Naive B cell (primary cell): ENCODE measurements around the gene LILRB2. TPM values are rescaled to one million over a fixed set of nuclear protein-coding genes. Genes with fewer than 3 reads are reported as not detected.
"Not testable (repeated sequence)": the region's sequence is repeated elsewhere in the genome, so short reads cannot be mapped to it uniquely, and the experiment has no call there.

Experiments
- ATAC-seq, 2 donors: fragments of 150-1000 bp; cut with Tn5 transposase; 2 replicates each; pipeline ENCODE4 v1.10.0; 2021; ENCODE audit warnings: low read depth in 2 of 2, mild to moderate bottlenecking in 2 of 2, moderate library complexity in 2 of 2
- DNase-seq: peaks from one replicate; pipeline ENCODE4 v3.0.0; 2022
- H3K27ac Mint-ChIP-seq, 6 donors: one replicate each; pipeline ENCODE4 v1.8.0; 2020 to 2022; ENCODE audit warnings: mild to moderate bottlenecking in 6 of 6, mixed read lengths in 6 of 6, moderate library complexity in 5 of 6, inconsistent platforms in 2 of 6
- H3K27me3 Mint-ChIP-seq, 3 donors: one replicate each; pipeline ENCODE4 v1.8.0; 2021 to 2022; ENCODE audit warnings: mixed read lengths in 3 of 3, mild to moderate bottlenecking in 1 of 3
- H3K36me3 Mint-ChIP-seq, 2 donors: one replicate each; pipeline ENCODE4 v1.8.0; 2020 to 2022; ENCODE audit warnings: mixed read lengths in 2 of 2, inconsistent platforms in 1 of 2, mild to moderate bottlenecking in 1 of 2
- H3K4me1 Mint-ChIP-seq, 3 donors: one replicate each; pipeline ENCODE4 v1.8.0; 2020 to 2022; ENCODE audit warnings: mixed read lengths in 3 of 3, inconsistent platforms in 1 of 3, mild to moderate bottlenecking in 1 of 3, moderate library complexity in 1 of 3
- H3K4me3 Mint-ChIP-seq, 8 donors: one replicate each; pipeline ENCODE4 v1.8.0; 2020 to 2022; ENCODE audit warnings: mild to moderate bottlenecking in 8 of 8, mixed read lengths in 8 of 8, moderate library complexity in 8 of 8, inconsistent platforms in 2 of 8
- H3K9me3 Mint-ChIP-seq, 7 donors: one replicate each; pipeline ENCODE4 v1.8.0; 2020 to 2022; ENCODE audit warnings: mixed read lengths in 7 of 7, mild to moderate bottlenecking in 5 of 7, inconsistent platforms in 2 of 7, moderate library complexity in 1 of 7
- polyA plus RNA-seq, 6 donors: library from polyadenylated mRNA; unstranded; fragments of 300-500 nt; fragmentation: Illumina TruSeq; gene quantifications; one replicate each; pipeline ENCODE4 v1.2.3, GENCODE V29; 2021; ENCODE audit warnings: low read depth in 6 of 6

Gene LILRB2
- polyA plus RNA-seq, 6 donors from 2014 or later: 0.36 to 1.6 (median 0.76) TPM; not detected in 1

DNA sequence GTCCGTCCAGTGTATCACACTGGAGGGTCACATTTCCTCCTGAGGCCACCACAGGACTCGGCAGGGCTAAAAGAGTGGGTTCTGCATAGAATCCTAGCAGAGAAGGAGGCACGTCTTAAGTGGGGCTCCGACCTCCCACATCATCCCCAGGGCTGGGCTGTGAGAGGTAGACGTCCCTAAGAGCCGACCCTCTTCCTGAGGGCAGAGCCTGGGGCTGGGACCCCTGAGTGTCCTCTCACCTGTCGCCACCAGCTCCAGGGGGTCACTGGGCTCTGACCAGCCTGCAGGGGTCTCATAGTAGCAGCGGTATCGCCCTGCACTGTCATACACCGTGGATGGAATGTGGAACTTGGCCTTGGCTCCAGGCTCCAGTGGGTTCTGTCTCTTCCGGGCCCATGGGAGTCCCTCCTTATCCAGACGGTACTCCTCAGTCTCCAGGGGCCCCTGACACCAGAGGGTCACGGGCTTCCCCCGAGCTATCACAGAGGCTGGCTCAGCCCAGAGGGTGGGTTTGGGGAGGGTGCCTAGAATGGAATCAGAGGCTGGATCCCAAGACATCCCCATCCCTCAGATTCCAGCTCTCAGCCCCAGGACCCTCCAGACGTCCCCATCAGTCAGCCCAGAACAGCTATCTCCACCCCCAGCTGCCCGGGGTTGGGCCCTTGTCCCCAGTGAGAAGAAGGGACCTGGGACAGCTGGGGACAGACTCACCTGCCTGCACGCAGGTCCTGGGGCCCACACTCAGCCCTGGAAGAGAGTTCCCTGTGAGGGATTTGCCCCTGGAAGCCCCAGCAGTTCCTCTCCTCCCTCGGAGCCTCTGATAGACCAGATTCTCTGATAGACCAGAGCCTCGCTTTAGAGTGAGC is 24.4 kb downstream of the LILRB2 start:
- H3K9me3 Mint-ChIP-seq: no peaks in the 10 kb centered on the region
- H3K27me3 Mint-ChIP-seq: peaks cover 30 to 59% (median 50%) of the 10 kb centered on the region in 3 donors
- H3K36me3 Mint-ChIP-seq: no peaks in the 10 kb centered on the region
- no peaks in the 10 kb centered on the region for H3K4me1 Mint-ChIP-seq
- no peak overlapping the region for H3K27ac Mint-ChIP-seq
- H3K4me3 Mint-ChIP-seq: no peak overlapping the region
- ATAC-seq (no peak), DNase-seq (no peak)

DNA sequence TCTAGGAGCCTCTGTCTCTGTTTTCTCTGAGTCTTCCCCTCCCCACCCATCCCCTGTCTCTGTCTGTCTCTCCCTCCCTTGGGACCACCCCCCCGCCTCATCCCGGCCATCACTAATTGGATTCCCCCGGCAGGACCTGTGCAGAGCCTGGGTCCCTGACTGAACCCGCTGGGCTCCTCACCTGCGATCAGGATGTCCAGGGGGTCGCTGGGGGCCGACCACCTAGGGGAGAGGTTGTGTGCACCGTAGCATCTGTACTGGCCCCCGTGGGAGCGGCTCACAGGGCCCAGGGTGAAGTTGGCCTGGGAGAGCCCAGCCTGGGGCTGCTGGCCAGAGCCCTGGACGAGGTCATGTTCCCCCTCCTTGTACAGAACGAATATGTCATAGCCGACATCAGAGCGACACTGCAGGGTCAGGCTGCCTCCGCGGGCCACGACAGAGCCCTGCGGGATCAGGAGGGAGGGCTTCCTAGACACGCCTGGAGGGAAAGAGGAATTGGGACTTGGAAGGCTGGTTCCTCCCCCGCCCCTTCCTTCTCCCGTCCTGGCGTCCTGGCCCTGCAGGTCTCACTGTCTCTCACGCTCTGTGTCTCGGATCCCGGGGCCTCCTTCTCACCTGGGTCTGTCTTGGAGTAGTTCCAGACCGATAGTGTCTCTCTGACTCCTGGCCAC is 25.7 kb downstream of the LILRB2 start:
- Mint-ChIP-seq H3K4me1 (no peaks in the 10 kb centered on the region), H3K4me3 (no peak overlapping the region), H3K27me3 (peaks cover 27 to 58% (median 53%) of the 10 kb centered on the region in 3 donors), H3K9me3 (no peaks in the 10 kb centered on the region), H3K36me3 (no peaks in the 10 kb centered on the region), H3K27ac (peak overlapping the region in 2 of 6 donors; percentile 25 to 65)
- DNase-seq (no peak), ATAC-seq (no peak)

DNA sequence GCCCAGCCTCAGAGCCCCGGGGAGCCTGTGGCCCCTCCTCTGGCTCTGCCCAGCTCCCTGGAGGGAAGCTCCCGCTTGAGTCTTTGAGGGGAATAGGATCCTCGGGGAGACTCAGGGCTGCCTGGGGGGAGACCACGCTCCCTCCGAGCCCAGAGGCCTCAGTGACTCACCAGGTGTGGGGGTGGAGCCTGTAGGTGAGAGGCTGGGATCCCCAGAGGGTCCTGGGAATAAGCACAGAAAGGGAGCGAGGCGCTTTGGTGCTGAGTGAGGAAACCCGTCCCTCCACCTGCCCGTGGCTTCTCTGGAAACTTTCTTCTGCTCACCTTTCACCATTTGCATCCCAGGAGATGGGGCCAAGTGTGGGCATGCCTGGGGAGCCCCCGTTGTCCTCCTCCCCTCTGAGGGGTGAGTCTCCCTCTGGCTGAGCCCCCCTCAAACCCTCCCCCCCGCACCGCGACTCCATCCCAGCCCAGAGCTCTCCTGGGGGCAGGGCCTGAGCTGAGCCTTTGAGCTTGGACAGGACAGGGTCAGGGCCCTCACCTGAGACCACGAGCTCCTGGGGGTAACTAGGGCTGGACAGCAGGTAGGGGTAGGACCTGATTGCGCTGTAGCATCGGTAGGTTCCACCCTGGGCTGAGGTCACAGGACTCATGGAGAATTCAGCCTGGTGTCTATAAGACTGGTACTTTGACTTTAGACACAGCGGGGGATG is 26.6 kb downstream of the LILRB2 start:
- H3K4me1 Mint-ChIP-seq: no peaks in the 10 kb centered on the region
- ATAC-seq (no peak), DNase-seq (no peak)
- no peak overlapping the region for H3K4me3 Mint-ChIP-seq
- peaks cover 25 to 55% (median 54%) of the 10 kb centered on the region in 3 donors for H3K27me3 Mint-ChIP-seq
- H3K36me3 Mint-ChIP-seq: no peaks in the 10 kb centered on the region
- no peak overlapping the region for H3K27ac Mint-ChIP-seq
- no peaks in the 10 kb centered on the region for H3K9me3 Mint-ChIP-seq

DNA sequence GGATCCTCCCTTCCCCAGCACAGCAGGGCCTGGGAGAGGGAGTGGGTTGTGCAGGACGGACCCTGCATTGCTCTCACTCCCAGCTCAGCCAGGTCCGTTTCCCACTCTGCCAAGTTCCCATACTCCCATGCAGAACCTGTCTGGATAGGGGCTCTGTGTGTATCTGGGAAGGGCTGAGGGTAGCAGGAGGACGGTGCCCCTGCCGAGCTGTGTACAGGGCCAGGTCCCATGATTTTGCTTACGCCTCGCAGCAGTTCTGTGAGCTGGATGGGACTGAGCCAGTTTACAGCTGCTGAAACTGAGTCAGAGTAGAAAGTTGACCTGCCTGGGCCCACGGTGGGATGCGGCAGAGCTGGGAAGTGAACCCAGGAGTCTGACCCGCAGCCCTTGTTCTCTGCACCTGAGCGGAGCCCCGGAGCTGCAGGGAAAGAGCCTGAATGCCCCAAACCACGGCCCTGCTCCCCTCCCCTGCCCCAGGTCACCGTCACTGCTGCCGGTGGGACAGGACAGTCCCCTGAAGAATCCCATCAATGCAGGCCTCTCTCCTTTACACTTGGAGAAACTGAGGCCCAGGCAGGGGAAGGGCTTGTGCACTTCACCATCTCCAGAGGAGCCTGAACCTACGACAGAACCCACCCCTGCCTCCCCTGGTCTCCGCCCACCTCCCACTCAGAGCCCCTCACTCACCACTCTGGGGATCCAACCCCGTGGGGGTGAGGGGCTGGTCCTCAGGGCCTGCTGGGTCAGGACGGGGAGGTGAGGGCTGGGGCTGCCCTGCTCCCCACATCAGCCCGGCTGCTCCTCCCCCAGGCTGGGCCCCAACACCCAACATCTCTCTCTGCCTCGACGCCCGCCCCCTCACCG is 27.3 kb downstream of the LILRB2 start:
- Mint-ChIP-seq H3K9me3 (no peaks in the 10 kb centered on the region), H3K27ac (no peak overlapping the region), H3K27me3 (peaks cover 25 to 52% (median 50%) of the 10 kb centered on the region in 3 donors), H3K36me3 (no peaks in the 10 kb centered on the region), H3K4me3 (no peak overlapping the region), H3K4me1 (no peaks in the 10 kb centered on the region)
- ATAC-seq (no peak), DNase-seq (no peak)

DNA sequence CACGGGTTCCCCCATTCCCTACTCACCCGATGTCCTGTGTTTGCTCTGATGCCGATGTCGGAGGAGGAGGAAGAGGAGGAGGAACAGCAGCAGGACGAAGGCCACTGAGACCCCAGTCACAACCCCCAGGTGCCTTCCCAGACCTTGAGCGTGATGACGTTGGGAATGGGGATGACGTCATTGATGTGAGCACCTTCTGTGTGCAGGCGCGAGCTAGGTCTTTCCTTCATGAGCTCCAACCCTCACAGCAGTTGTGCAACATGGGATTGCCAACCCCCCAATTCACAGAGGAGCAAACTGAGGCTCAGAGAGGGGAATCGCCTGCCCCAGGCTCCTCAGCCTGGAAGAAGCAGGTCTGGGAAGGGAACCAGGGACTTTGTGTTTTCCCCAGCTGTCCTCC is 28.1 kb downstream of the LILRB2 start:
- ATAC-seq: no peak
- peaks cover 3 to 7% (median 5%) of the 10 kb centered on the region in 3 donors for H3K4me1 Mint-ChIP-seq
- no peak for DNase-seq
- H3K4me3 Mint-ChIP-seq: no peak overlapping the region
- no peaks in the 10 kb centered on the region for H3K9me3 Mint-ChIP-seq
- no peaks in the 10 kb centered on the region for H3K36me3 Mint-ChIP-seq
- no peak overlapping the region for H3K27ac Mint-ChIP-seq
- H3K27me3 Mint-ChIP-seq: peaks cover 24 to 51% (median 51%) of the 10 kb centered on the region in 3 donors

DNA sequence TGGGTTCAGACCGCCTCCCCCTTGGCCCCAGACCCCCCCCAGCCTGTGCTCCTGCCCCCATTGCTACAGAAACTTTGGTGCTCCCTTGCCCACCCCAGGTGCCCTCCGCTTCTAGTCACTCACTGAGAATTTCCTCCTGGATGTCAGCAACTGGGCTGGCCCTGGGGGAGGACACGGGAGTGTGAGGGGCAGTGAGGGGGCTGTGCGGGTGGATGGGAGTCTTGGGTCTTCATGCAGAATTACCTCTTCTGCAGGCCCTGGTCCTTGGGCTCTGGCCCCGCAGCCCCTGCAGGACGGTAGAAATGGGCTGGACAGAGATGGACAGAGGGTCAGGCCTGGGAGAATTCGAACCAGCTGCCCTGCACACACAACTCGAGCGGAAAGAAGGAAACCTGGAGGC is 28.7 kb downstream of the LILRB2 start:
- no peak overlapping the region for H3K4me3 Mint-ChIP-seq
- no peaks in the 10 kb centered on the region for H3K36me3 Mint-ChIP-seq
- H3K27me3 Mint-ChIP-seq: peaks cover 22 to 51% (median 50%) of the 10 kb centered on the region in 3 donors
- no peak overlapping the region for H3K27ac Mint-ChIP-seq
- no peaks in the 10 kb centered on the region for H3K9me3 Mint-ChIP-seq
- ATAC-seq: no peak
- DNase-seq: no peak
- H3K4me1 Mint-ChIP-seq: peaks cover 9 to 11% (median 10%) of the 10 kb centered on the region in 3 donors

DNA sequence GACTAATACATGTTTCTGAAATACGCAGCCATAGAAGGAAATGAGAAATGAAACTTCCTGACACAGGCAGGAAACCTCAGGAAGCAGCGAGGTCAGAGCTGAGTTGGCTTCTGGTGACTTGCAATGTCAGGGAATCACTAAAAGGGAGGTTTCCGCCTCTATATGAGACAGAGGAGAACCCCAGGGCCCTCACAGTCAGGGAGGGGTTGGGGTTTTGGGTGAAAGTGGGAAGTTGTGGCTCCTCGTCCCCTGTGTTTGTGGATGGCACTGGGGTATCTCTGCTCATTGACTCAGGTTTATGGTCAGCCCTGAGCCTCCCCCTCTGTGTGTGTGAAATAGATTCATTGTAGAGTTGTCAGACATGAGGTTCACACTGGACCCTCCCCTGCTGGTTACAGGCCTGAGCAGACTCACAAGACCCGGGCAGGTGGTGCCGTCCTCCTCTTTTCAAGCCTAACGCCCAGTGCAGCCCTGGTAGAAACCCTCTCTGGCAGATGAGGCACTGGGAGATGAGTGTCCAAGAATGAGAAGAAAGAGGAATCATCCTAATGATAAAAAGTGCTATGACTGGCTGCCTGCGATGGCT is 32.8 kb downstream of the LILRB2 start:
- no peak overlapping the region for H3K27ac Mint-ChIP-seq
- no peaks in the 10 kb centered on the region for H3K36me3 Mint-ChIP-seq
- H3K9me3 Mint-ChIP-seq: no peaks in the 10 kb centered on the region
- H3K4me1 Mint-ChIP-seq: peaks cover 9 to 14% (median 10%) of the 10 kb centered on the region in 3 donors
- ATAC-seq (peak; percentile 53 to 86), DNase-seq (no peak)
- peaks cover 15 to 42% (median 37%) of the 10 kb centered on the region in 3 donors for H3K27me3 Mint-ChIP-seq
- peak overlapping the region in 2 of 8 donors; percentile 14 to 69 for H3K4me3 Mint-ChIP-seq

DNA sequence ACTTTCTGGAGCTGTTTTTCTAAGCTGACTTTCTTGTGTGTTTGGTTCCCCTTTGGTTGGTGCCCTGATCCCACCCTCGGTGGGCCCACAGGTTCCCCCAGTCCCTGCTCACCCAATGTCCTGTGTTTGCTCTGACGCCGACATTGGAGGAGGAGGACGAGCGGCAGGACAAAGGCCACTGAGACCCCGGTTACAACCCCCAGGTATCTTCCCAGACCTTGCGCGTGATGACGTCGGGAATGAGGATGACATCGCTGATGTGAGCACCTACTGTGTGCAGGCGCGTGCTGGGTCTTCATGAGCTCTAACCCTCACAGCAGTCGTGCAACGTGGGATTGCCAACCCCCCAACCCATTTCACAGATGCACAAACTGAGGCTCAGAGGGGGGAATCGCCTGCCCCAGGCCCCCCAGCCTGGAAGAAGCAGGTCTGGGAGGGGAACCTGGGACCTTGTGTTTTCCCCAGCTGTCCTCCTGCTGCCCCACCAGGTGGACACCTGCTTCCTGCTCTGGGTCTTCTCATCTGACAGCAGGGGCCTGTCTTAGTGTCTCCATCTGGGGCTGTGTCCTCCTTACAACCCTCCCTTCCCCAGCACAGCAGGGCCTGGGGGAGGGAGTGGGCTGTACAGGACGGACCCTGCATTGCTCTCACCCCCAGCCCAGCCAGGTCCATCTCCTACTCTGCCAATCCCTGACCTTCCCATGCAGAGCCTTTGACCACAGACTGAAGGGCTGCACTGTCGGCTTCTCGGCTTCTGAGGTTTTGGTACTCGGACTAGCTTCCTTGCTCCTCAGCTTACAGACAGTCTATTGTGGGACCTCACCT is 33.6 kb downstream of the LILRB2 start:
- Mint-ChIP-seq H3K36me3 (no peaks in the 10 kb centered on the region), H3K9me3 (no peaks in the 10 kb centered on the region), H3K27me3 (peaks cover 15 to 36% (median 29%) of the 10 kb centered on the region in 3 donors), H3K27ac (peak overlapping the region in 1 of 6 donors; percentile 4), H3K4me1 (peaks cover 9 to 14% (median 10%) of the 10 kb centered on the region in 3 donors), H3K4me3 (no peak overlapping the region)
- no peak for DNase-seq
- no peak for ATAC-seq

DNA sequence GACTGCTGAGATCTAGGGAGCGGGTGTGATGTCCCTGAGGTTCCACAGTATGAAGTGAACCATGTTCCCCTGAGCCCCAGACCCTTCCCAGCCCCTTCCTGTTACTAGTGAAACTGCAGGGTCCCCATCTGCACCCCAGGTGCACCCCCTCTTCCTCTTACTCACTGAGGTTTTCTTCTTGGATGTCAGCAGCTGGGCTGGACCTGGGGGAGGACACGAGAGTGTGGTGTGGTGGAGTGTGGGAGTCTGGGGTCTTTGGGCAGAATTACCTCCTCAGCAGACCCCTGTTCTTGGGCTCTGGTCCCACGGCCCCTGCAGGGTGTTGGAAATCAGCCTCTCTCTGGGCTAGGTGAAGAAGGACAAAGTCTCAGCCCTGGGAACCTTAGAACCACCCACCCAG is 35.0 kb downstream of the LILRB2 start:
- no peak for ATAC-seq
- DNase-seq: no peak
- Mint-ChIP-seq H3K27ac (no peak overlapping the region), H3K36me3 (no peaks in the 10 kb centered on the region), H3K27me3 (peaks cover 15 to 40% (median 25%) of the 10 kb centered on the region in 3 donors), H3K4me3 (no peak overlapping the region), H3K9me3 (no peaks in the 10 kb centered on the region), H3K4me1 (peaks cover 9 to 14% (median 10%) of the 10 kb centered on the region in 3 donors)

DNA sequence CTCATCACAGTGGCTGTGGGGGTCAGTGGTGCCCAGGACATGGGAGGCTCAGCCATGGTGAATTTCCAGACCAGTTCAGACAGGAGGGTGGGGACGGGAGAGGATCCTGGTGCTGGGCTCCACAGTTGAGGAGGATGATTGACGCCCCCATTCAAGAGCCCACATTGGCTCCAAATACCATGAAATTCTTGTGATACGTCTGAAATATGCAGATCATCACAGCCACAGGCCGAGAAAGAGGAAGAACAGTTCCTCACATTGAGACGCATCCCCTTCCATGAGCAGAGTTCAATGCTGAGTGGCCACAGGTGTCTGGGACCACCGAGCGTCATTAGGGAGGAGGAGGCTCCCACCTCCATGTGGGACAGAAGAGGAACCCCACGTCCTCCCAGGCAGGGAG is 37.1 kb downstream of the LILRB2 start:
- Mint-ChIP-seq H3K4me1 (peaks cover 9 to 14% (median 10%) of the 10 kb centered on the region in 3 donors), H3K27me3 (peaks cover 13 to 46% (median 30%) of the 10 kb centered on the region in 3 donors)
- H3K27ac Mint-ChIP-seq, DNase-seq, H3K4me3 Mint-ChIP-seq, ATAC-seq, H3K36me3 Mint-ChIP-seq, H3K9me3 Mint-ChIP-seq: not testable (repeated sequence)

DNA sequence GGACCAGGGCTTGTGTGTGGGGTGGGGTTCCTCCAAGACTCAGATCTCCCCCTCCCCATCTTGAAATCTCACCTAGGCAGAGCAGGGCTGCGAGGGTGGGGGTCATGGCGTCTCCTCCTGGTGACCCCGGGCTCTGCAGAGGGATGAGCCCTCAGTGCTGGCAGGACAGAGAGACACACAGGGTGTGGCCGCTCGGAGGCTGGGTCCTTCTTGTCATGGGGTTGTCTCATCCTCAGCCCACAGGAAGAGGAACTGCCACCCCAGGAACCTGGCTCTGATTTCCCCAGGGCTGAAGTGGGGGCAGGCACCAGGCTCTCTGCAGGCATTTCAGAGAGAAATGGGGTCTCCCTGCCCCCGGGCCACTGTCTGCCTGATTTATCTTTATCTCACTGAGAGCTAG is 38.3 kb downstream of the LILRB2 start, which contains the start of gene LILRA6:
TSS of gene LILRA6 (minus strand) at position 145 of the 400 bp plus-strand sequence.
- H3K27me3 Mint-ChIP-seq: peaks cover 16 to 41% (median 32%) of the 10 kb centered on the region in 3 donors
- H3K4me1 Mint-ChIP-seq, DNase-seq, ATAC-seq, H3K27ac Mint-ChIP-seq, H3K4me3 Mint-ChIP-seq, H3K9me3 Mint-ChIP-seq, H3K36me3 Mint-ChIP-seq: not testable (repeated sequence)

DNA sequence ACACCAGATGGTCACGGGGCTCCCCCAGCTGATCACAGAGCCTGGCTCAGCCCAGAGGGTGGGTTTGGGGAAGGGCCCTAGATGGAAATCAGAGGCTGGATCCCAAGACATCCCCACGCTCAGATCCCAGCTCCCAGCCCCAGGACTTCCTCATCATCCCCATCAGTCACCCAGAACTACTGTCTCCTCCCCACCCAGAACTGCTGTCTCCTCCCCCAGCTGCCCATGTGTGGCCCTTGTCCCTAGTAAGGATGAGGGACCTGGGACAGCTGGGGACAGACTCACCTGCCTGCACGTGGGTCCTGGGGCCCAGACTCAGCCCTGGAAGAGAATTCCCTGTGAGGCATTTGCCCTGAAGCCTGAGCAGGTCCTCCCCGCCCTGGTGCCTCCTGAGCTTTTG is 38.7 kb downstream of the LILRB2 start:
- not testable (repeated sequence) for DNase-seq, H3K9me3 Mint-ChIP-seq, ATAC-seq, H3K27ac Mint-ChIP-seq, H3K4me3 Mint-ChIP-seq, H3K36me3 Mint-ChIP-seq, H3K4me1 Mint-ChIP-seq
- H3K27me3 Mint-ChIP-seq: peaks cover 17 to 38% (median 29%) of the 10 kb centered on the region in 3 donors
